Endometrial microvascular endothelial cells (primary cell): ENCODE results near the gene RPGR. TPM values are rescaled to one million over a fixed set of nuclear protein-coding genes. Genes with fewer than 3 reads are reported as not detected.

Experiments
- in situ Hi-C: cut with HindIII; loops from 2 replicates; pipeline ENCODE4 v1.10.0; 2017; ENCODE audit warnings: low sequenced_read_pairs, low pct_unique_long_range_greater_than_20kb; ENCODE audit errors: inconsistent ontology term
- total RNA-seq: library from RNA; depleted of rRNA; stranded (reverse); fragments of >200 nt; gene quantifications from one replicate; pipeline ENCODE4 v1.2.3, GENCODE V29; 2015; ENCODE audit errors: inconsistent ontology term

RPGR gene, protein sequence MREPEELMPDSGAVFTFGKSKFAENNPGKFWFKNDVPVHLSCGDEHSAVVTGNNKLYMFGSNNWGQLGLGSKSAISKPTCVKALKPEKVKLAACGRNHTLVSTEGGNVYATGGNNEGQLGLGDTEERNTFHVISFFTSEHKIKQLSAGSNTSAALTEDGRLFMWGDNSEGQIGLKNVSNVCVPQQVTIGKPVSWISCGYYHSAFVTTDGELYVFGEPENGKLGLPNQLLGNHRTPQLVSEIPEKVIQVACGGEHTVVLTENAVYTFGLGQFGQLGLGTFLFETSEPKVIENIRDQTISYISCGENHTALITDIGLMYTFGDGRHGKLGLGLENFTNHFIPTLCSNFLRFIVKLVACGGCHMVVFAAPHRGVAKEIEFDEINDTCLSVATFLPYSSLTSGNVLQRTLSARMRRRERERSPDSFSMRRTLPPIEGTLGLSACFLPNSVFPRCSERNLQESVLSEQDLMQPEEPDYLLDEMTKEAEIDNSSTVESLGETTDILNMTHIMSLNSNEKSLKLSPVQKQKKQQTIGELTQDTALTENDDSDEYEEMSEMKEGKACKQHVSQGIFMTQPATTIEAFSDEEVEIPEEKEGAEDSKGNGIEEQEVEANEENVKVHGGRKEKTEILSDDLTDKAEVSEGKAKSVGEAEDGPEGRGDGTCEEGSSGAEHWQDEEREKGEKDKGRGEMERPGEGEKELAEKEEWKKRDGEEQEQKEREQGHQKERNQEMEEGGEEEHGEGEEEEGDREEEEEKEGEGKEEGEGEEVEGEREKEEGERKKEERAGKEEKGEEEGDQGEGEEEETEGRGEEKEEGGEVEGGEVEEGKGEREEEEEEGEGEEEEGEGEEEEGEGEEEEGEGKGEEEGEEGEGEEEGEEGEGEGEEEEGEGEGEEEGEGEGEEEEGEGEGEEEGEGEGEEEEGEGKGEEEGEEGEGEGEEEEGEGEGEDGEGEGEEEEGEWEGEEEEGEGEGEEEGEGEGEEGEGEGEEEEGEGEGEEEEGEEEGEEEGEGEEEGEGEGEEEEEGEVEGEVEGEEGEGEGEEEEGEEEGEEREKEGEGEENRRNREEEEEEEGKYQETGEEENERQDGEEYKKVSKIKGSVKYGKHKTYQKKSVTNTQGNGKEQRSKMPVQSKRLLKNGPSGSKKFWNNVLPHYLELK
- total RNA-seq: 29.0 TPM

DNA sequence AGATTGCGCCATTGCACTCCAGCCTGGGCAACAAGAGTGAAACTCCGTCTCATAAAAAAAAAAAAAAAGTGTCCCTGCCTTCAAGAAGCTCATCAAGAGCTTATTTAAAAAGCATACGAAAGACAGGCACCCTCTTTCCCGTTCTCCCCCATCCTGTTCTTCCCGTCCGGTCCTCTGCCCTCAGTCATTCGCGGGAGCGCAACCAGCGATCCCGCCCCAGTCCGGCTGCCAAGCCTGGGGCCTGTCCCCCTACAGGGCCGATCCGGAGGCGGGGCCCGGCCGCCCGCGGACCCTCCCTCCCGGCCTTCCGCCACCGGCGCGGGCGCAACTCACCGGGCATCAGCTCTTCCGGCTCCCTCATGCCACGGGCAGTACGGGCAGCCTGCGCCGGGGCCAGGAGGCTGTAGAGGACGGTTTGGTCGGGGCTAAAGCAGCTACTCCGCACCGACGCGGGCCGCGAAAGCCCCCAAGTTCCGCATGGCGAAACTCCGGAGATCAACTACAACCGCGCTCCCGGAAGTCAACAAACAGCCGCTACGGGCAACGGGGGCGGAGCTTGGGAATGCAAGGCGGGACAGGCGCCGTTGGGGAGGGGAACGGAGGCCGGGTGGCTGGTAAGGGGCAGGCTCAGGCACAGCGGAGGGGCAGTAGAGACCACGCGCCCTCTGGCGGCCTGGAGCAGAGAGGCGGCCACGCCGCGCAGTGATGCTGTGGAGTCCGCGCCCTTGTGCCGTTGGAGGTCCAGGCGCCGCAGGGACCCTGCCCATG, at the start of gene RPGR:
TSS of gene RPGR (minus strand) at position 503 of the 768 bp plus-strand sequence. CDS start at position 361, 142 bp downstream.
- in situ Hi-C loops: no loop called here

DNA sequence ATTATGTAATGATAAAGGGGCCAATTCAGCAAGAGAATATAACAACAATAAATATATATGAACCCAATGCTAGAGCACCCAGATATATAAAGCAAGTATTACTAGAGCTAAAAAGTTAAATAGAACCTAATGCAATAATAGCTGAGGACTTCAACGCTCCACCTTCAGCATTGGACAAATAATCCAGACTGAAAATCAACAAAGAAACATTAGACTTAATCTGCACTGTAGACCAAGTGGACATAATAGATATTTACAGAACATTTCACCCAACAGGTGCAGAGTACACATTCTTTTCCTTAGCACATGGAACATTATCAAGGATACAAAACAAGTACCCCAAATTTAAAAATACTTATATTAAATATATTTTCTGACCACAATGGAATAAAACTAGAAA, 49.4 kb upstream of the RPGR start:
- in situ Hi-C loops: no loop called here

DNA sequence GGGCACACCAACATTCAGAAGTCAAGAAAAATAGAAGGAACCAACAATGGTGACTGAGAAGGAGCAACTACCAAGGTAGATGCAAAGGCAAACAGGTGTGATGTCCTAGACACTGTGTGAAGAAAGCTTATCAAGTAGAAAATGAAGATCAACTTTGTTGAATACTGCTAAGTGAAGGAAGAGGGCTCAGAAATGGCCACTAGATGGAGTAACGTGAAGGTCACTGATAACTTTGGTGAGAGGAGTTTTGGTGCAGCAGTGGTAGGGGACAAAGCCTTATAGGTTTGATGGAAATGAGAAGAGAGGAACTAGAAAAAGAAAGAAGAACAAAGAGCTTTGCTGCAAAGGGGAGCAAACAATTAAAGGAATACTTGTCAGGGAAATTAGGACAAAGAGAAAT, 48.6 kb upstream of the RPGR start:
- in situ Hi-C loops: no loop called here

DNA sequence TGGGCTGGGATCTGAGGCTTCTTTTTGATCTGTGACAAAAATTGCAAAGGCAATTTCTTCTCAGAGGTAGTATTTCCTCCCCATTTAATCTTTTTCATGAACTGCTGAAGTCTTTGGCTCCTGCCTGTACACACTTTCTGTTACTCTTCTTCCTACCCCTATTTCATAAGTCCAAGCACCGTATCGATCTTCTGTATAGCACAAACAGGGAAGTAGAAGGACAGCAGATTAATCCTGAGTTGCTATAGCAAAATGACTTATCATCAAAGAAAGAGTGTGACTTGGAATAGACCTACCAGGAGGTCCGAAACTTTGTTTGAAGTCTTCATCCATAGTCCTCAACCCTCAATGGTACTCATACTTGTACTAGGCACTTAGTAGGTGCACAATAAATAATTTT, 47.1 kb upstream of the RPGR start:
- in situ Hi-C loops: no loop called here

DNA sequence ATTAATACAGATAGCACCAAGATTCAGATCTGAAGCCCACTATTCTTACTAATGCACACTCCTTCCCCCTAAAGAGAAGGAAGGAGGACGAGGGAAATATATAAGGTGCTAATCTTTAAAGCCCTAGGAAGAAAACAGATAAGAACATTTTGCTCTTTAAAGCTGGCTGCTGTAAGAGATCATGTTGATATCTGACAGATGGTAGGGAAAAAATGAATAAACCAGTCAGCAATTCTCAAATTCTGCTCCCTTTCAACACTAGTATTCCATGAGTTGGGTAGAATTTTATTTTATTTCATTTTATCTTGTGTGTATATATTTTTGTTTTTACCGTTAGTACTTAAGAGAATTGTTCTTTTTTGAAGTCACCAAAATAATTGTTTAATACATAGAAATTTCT, 44.3 kb upstream of the RPGR start:
- in situ Hi-C loops: no loop called here

DNA sequence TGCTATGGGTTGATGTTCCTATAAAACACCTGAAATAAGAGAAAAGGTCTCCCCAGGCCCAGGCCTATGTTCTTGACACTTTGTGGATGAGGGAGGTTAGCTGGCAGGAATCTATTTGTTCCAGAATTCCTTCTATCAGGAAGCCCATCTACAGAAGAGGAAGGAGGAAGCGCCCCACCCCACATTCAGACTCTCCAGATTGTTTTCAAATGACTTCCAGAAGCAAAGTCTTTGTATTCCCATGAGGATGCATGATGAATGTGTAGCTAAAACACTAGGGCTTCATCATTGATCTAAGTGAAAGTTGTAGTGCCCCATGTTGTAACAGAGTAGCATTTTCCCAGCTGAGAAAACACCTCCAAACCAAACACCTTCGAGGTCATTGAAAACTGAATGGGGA, 41.5 kb upstream of the RPGR start:
- in situ Hi-C loops: no loop called here

DNA sequence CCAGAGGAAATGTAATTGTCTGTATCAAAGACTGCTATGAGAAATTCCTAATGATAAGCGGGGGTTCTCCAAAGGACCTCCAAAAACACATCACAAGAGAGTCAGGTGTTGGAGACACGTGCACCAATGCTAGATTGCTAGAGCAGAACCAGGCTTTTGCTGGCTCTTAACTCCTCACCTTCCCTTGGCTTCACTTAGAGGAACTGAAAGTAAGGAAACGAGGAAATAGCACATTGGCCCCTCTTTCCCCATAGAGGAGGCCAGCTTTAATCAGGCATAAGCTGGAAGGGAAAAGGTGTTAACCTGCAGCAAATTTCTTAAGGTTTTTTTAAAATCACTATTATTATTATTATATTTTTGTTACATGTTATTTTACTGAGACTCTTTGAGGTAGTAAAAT, 38.6 kb upstream of the RPGR start:
- in situ Hi-C loops: no loop called here

DNA sequence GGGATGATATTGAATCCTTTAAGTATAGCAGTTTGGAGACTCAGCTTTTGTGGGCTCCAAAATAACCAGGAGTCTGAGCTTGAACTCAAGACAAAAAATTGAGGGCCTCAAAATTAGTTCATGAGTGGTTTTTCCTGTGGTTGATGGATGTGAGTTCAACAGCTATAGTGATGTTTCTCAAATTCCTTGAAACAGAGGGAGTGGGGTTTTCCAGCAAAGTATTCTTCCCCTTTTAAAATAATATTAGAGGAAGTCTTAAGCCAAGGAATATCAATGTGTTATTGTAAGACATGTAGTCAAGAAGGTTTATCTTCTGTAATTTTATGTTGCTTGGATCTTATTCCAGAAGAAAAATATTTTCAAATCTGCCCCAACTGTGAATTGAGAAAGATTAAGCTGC, 35.7 kb upstream of the RPGR start:
- in situ Hi-C loops: no loop called here

DNA sequence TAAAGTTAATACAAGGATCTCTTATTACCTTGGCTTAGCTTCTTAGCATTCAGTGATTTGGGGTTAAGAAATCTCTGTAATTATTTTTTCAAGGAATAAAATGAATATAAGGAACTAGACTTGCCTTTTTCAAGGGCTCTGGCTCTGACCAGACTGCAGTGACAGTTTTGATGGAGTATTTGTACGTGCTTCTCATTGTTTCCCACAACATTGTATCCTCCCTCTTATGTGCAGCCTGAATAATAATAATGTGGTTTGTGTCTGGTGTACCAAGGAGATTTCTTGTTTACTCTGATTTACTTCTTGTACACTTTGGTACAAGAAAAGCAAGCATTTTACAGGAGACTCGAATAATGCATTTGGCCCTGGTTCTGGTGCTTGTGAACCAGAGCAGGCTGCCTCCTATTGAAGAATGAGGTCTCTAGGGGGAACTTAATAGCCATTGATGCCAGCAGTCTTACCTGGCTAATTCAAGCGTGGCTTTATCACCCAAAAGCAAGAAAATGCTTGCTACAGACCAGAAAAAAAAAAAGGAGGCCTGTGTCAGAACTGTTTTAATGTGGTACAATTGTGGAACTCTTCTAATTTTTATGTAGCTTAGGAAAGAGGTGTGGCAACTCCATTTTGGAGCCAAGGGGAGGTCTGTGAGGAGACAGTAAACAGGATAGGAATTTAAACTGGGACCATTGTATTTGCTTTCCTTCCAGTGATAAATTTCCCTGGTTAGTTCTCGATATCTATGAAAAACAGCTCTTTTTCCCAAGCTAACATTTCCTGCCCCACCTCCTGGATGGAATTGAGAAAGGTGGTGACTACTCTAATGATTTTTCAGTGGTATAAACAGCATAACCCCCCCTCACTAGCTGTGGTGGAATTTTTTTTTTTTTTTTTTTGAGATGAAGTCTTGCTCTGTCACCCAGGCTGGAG, 30.7 kb upstream of the RPGR start:
- in situ Hi-C loops: no loop called here

DNA sequence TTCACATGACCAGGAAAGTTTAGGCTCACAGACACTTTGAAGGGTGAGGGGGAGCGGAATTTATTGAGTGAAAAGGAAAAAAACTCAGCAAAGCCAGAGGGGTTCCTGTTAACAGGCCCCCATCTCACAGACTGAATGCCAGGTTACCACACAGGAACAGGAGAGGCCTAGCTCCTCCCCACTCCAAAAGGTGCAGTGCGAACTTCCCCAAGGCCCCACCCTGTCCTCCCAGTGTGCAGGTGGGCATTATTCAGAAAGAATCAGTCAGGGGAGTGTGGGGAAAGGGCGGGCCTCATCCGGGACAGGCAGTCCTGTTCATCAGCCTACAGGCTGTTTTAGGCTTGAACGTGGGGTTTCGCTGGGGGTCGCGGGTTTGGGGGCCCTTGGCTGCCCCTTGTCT, 29.1 kb upstream of the RPGR start:
- in situ Hi-C loops: no loop called here

DNA sequence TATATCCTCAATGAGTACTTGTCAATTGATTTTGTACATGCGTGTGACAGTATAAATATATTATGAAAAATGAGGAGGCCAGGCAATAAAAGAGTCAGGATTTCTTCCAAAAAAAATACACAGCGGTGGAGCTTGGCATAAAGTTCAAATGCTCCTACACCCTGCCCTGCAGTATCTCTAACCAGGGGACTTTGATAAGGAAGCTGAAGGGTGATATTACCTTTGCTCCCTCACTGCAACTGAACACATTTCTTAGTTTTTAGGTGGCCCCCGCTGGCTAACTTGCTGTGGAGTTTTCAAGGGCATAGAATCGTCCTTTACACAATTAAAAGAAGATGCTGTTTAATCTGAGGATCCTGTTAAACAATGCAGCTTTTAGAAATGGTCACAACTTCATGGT, 25.1 kb upstream of the RPGR start, which contains the start of gene OTC:
TSS of gene OTC (plus strand) at position 243 of the 400 bp plus-strand sequence. CDS start at position 336, 93 bp downstream.
- in situ Hi-C loops: no loop called here

DNA sequence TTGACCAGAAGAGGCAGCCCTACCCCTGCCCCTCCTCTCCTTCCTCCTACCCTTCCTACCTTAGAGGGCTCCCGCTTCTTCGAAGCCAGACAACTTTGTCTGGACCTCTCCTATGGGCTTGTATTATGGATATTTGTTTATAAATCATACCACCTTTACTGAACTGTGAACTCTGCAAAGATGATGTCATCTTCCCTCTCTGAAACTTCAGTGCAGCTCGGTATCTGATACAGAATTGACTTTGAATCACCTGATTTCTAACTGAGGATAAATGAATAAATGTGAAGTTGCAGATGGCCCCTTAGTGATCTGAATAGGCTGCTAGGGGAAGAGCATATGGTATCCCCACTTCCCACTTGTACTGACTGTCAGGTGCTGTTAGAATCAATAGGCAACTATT, 24.0 kb upstream of the RPGR start:
- in situ Hi-C loops: no loop called here

DNA sequence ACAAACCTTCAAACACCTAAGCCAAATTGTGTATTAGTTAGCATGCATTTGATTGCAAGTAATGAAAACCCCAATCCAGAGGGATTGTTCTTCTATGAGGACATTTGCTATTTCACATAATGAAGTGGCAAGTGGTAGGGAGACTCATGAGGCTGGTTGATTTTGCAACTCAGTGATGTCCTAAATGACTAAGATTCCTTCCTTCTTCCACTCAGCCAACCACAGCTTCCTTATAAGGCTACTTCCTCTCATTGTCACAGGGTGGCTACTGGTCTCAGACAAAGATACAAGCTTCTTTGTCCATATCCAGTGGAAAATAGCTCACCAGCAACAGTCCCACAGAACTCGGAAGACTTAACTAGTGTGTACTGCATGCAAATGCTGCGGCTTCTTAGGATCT, 19.8 kb upstream of the RPGR start:
- in situ Hi-C loops: no loop called here

DNA sequence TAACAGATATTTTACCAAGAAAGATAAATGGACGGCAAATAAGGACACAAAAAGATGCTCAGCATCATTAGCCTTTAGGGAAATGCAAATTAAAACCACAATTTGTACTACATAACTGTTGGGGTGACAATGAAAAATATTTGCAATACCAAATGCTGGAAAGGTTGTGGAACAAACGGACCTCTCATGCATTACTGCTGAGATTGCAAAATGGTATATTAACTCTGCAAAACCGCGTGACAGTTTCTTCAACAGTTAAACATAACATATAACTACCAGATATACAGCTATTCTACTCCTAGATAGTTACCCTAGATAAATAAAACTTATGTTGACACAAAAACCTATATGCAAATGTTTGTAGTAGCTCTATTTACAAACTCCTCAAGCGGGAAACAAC, 18.8 kb upstream of the RPGR start:
- in situ Hi-C loops: no loop called here

DNA sequence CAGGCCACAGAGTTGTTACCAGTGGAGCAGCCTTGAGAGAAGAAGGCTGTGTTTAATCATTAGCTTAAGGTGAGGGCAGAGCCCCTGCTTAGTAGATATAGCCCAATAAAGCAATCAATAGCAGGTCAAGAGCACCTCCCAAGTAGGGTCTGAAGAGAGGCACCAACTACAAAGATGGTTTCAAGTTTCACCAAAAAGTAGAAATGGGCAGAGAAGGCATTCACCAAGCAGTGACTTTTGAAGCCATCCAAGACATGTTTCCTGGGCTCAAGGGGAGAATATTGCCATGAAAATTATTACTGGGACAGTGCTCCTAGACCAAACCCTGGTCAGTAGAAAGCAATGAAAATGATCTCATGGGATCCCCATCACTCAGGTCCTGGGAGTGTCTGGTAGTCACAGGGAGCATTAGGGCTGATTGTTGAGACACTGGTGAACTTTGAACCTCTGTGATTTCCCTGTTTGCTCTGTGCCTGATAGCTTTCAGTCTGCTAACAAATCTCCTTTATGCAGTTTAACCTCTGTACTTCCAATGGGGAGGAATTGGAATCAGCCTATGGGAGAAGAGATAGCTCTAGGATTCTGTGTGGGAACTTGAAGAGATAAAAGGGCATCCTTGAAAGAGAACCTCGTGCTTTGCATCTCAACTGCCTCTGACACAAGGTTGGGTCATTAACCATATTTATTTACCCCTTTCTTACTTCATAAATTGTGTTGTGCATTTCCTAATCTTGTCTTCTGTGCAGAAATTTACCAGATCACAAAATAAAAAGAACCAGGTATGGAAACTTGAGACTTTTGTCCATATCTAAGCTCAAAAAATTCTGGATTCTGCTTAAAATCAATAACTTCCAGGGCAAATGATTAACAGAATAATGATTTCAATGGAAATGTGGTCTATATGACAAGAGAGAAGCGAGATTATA, 15.8 kb upstream of the RPGR start:
- in situ Hi-C loops: no loop called here

DNA sequence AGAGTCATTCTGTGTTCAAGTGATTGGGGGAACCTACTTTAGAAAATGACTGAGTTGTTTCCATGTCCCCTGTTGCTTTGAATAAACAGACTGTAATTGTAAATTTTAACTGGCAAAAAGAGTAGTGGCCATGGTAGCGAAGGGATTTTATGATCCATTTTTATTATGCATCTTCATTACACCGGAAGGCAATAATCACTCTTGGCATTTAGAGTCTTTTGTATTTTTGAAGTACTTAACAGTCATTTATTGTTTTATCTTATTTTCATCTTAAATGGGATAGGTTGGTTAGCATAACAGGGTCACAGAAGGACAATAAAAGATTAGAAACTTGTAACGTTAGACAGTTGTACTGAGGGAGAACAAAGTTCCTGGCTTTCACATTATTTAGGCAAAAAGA, 14.1 kb upstream of the RPGR start:
- in situ Hi-C loops: no loop called here
